ENCODE results near the gene PAK1. TPM values are rescaled to one million over a fixed set of nuclear protein-coding genes. Genes with fewer than 3 reads are reported as not detected.
"Not testable (repeated sequence)": the region's sequence is repeated elsewhere in the genome, so short reads cannot be mapped to it uniquely, and the experiment has no call there.

PAK1 gene
- total RNA-seq, 1 donor from 2014 or later: 83.2 TPM

- peaks cover 15% of the 10 kb centered on the region for H3K36me3 Mint-ChIP-seq
- no peaks in the 10 kb centered on the region for H3K27me3 Mint-ChIP-seq (ENCODE audit: low read depth)
- H3K4me1 Mint-ChIP-seq: peaks cover 2% of the 10 kb centered on the region
- no peaks in the 10 kb centered on the region for H3K9me3 Mint-ChIP-seq
- TF ChIP-seq, protein P1, sequence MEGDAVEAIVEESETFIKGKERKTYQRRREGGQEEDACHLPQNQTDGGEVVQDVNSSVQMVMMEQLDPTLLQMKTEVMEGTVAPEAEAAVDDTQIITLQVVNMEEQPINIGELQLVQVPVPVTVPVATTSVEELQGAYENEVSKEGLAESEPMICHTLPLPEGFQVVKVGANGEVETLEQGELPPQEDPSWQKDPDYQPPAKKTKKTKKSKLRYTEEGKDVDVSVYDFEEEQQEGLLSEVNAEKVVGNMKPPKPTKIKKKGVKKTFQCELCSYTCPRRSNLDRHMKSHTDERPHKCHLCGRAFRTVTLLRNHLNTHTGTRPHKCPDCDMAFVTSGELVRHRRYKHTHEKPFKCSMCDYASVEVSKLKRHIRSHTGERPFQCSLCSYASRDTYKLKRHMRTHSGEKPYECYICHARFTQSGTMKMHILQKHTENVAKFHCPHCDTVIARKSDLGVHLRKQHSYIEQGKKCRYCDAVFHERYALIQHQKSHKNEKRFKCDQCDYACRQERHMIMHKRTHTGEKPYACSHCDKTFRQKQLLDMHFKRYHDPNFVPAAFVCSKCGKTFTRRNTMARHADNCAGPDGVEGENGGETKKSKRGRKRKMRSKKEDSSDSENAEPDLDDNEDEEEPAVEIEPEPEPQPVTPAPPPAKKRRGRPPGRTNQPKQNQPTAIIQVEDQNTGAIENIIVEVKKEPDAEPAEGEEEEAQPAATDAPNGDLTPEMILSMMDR (IDR thresholded peaks at IDR 0.05; ENCODE audit: unreplicated experiment): no peak
- DNase-seq (ENCODE audit: low spot score in 2 of 2, unreplicated experiment in 2 of 2): no peak
- no peak overlapping the region for H3K4me3 Mint-ChIP-seq
- H3K27ac Mint-ChIP-seq: no peak overlapping the region
Measured at GRCh38 chr11:77392842-77393241, 81.1 kb downstream of the PAK1 start.

- Mint-ChIP-seq H3K4me1 (peaks cover 3% of the 10 kb centered on the region), H3K27ac (no peak overlapping the region), H3K9me3 (peaks cover 4% of the 10 kb centered on the region), H3K27me3 (ENCODE audit: low read depth) (no peaks in the 10 kb centered on the region), H3K4me3 (no peak overlapping the region), H3K36me3 (peaks cover 37% of the 10 kb centered on the region)
- DNase-seq (ENCODE audit: low spot score in 2 of 2, unreplicated experiment in 2 of 2): no peak
- TF ChIP-seq, protein P1 (IDR thresholded peaks at IDR 0.05; ENCODE audit: unreplicated experiment): no peak
Measured at GRCh38 chr11:77387701-77388100, 86.2 kb downstream of the PAK1 start.

DNA sequence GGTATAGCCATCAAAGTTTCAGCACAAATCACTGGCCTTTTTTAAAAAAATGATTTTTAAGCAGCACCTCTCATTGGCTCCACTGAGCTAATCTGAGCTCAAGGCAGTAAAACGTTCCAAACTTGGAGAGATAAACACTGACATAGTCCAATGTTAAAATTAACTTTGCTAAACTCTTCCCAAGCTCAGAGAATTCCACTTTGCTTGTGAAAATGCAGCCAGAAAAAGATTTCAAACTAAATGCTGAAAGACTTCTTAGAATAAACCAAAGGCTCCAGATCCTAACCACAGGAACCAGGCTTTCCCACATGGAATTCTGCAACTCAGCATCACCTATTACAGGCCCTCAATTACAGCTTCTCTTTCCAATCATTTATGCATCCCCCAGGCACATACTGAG lies 87.7 kb downstream of the PAK1 start:
- no peak for DNase-seq (ENCODE audit: low spot score in 2 of 2, unreplicated experiment in 2 of 2)
- TF ChIP-seq, protein P1 (IDR thresholded peaks at IDR 0.05; ENCODE audit: unreplicated experiment): no peak
- no peak overlapping the region for H3K27ac Mint-ChIP-seq

GRCh38 chr11:77385255-77385771 lies 88.6 kb downstream of the PAK1 start:
- Mint-ChIP-seq H3K4me1 (peaks cover 20% of the 10 kb centered on the region), H3K36me3 (peaks cover 31% of the 10 kb centered on the region)
- H3K27me3 Mint-ChIP-seq (ENCODE audit: low read depth); H3K4me3 Mint-ChIP-seq; H3K27ac Mint-ChIP-seq; DNase-seq (ENCODE audit: low spot score in 2 of 2, unreplicated experiment in 2 of 2); H3K9me3 Mint-ChIP-seq: not testable (repeated sequence)

More for the DNA sequence above, 87.7 kb downstream of the PAK1 start:
- no peak overlapping the region for H3K4me3 Mint-ChIP-seq
- no peaks in the 10 kb centered on the region for H3K27me3 Mint-ChIP-seq (ENCODE audit: low read depth)
- H3K36me3 Mint-ChIP-seq: peaks cover 35% of the 10 kb centered on the region
- peaks cover 11% of the 10 kb centered on the region for H3K4me1 Mint-ChIP-seq
- peaks cover 4% of the 10 kb centered on the region for H3K9me3 Mint-ChIP-seq

GRCh38 chr11:77384571-77384970 lies 89.3 kb downstream of the PAK1 start:
- H3K27me3 Mint-ChIP-seq (ENCODE audit: low read depth): no peaks in the 10 kb centered on the region
- peaks cover 29% of the 10 kb centered on the region for H3K36me3 Mint-ChIP-seq
- peaks cover 27% of the 10 kb centered on the region for H3K4me1 Mint-ChIP-seq
- no peak overlapping the region for H3K4me3 Mint-ChIP-seq
- TF ChIP-seq, protein P1 (IDR thresholded peaks at IDR 0.05; ENCODE audit: unreplicated experiment): no peak
- H3K9me3 Mint-ChIP-seq: peaks cover 4% of the 10 kb centered on the region
- no peak for DNase-seq (ENCODE audit: low spot score in 2 of 2, unreplicated experiment in 2 of 2)
- H3K27ac Mint-ChIP-seq: no peak overlapping the region

GRCh38 chr11:77383349-77383748 lies 90.5 kb downstream of the PAK1 start:
- H3K36me3 Mint-ChIP-seq: peaks cover 29% of the 10 kb centered on the region
- H3K27me3 Mint-ChIP-seq (ENCODE audit: low read depth); H3K4me3 Mint-ChIP-seq; DNase-seq (ENCODE audit: low spot score in 2 of 2, unreplicated experiment in 2 of 2); H3K9me3 Mint-ChIP-seq; H3K27ac Mint-ChIP-seq: not testable (repeated sequence)
- peaks cover 29% of the 10 kb centered on the region for H3K4me1 Mint-ChIP-seq

All from mesothelial cell of epicardium (in vitro differentiated cells).